HepG2 (cell line): ENCODE results near the gene NALCN.

ENCODE experiments used
- ATF1 ChIP-seq: IDR thresholded peaks from 2 replicates; pipeline ENCODE4 v1.6.1; 2016; ENCODE audit warnings: mild to moderate bottlenecking, control low read depth
- BCL3 ChIP-seq: sonication (generic); formaldehyde crosslinking; IDR thresholded peaks from 2 replicates; pipeline ENCODE4 v1.5.1; 2020; ENCODE audit warnings: mild to moderate bottlenecking, missing genetic modification reagents, moderate library complexity
- CREB1 ChIP-seq, 2 experiments: fragments of 450-650 bp in 1 of 2; IDR thresholded peaks; 2 replicates each; pipeline ENCODE4 v1.6.1; 2016 to 2017; ENCODE audit warnings: control low read depth in 1 of 2, mild to moderate bottlenecking in 1 of 2, missing compliant biosample characterization in 1 of 2, missing genetic modification characterization in 1 of 2
- CREM ChIP-seq, 2 experiments: sonication (generic) in 1 of 2; formaldehyde crosslinking in 1 of 2; IDR thresholded peaks; 2 replicates each; pipeline versions ENCODE4 v1.4.0 to v1.6.1; 2016 to 2020; ENCODE audit warnings: antibody characterized with exemption in 1 of 2, mild to moderate bottlenecking in 1 of 2, missing genetic modification reagents in 1 of 2
- DPF2 ChIP-seq: sonication (generic); formaldehyde crosslinking; IDR thresholded peaks from 2 replicates; pipeline ENCODE4 v1.4.0; 2020; ENCODE audit warnings: mild to moderate bottlenecking, low read depth, missing genetic modification reagents, borderline replicate concordance
- EZH2 ChIP-seq: conservative IDR thresholded peaks from 2 replicates; pipeline ENCODE4 v1.6.1; 2012; ENCODE audit warnings: mild to moderate bottlenecking, low read depth, low read length, moderate library complexity
- PHB2 ChIP-seq: fragments of 450-650 bp; IDR thresholded peaks from 2 replicates; pipeline ENCODE4 v1.6.1; 2018; ENCODE audit not compliant: partially characterized antibody
- POLR2A ChIP-seq, 2 experiments: IDR thresholded peaks; 2 replicates each; pipeline ENCODE4 v1.6.1; 2011; ENCODE audit warnings: low read depth in 2 of 2, low read length in 2 of 2, mild to moderate bottlenecking in 1 of 2, moderate library complexity in 1 of 2; ENCODE audit not compliant: insufficient read depth in 1 of 2
- REXO4 ChIP-seq: sonication (generic); formaldehyde crosslinking; IDR thresholded peaks from 2 replicates; pipeline ENCODE4 v1.8.0; 2022; ENCODE audit warnings: missing genetic modification reagents, mild to moderate bottlenecking, borderline replicate concordance
- RFX5 ChIP-seq: IDR thresholded peaks from 2 replicates; pipeline ENCODE4 v1.6.1; 2011; ENCODE audit warnings: low read depth, low read length, improper control_type of control experiment
- ZNF207 ChIP-seq: fragments of 450-650 bp; IDR thresholded peaks from 2 replicates; pipeline ENCODE4 v1.6.1; 2016; ENCODE audit warnings: antibody characterized with exemption, borderline replicate concordance
- ZNF468 ChIP-seq: sonication (generic); formaldehyde crosslinking; IDR thresholded peaks from 2 replicates; pipeline ENCODE4 v1.8.0; 2022; ENCODE audit warnings: mild to moderate bottlenecking, moderate library complexity, missing genetic modification reagents
- TF ChIP-seq, protein P1 (sequence below): sonication (generic); formaldehyde crosslinking; IDR thresholded peaks from 2 replicates; pipeline ENCODE4 v1.5.0; 2020; ENCODE audit warnings: mild to moderate bottlenecking, missing genetic modification reagents, moderate library complexity
- TF ChIP-seq, protein P2 (sequence below): sonication (generic); formaldehyde crosslinking; conservative IDR thresholded peaks from 2 replicates; pipeline ENCODE4 v1.8.1; 2023; ENCODE audit warnings: missing genetic modification reagents

GRCh38 chr13:101265934-101266333 lies 150.4 kb downstream of the NALCN start:
- TF ChIP-seq, protein P1, sequence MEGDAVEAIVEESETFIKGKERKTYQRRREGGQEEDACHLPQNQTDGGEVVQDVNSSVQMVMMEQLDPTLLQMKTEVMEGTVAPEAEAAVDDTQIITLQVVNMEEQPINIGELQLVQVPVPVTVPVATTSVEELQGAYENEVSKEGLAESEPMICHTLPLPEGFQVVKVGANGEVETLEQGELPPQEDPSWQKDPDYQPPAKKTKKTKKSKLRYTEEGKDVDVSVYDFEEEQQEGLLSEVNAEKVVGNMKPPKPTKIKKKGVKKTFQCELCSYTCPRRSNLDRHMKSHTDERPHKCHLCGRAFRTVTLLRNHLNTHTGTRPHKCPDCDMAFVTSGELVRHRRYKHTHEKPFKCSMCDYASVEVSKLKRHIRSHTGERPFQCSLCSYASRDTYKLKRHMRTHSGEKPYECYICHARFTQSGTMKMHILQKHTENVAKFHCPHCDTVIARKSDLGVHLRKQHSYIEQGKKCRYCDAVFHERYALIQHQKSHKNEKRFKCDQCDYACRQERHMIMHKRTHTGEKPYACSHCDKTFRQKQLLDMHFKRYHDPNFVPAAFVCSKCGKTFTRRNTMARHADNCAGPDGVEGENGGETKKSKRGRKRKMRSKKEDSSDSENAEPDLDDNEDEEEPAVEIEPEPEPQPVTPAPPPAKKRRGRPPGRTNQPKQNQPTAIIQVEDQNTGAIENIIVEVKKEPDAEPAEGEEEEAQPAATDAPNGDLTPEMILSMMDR, result no peak
- TF ChIP-seq BCL3 (CRISPR knock-in tag), result no peak
- TF ChIP-seq POLR2A (IDR thresholded peaks at IDR 0.05; ENCODE audit: insufficient read depth in 1 of 2, low read depth in 2 of 2, low read length in 2 of 2), result no peak
- no peak for TF ChIP-seq ZNF468 (CRISPR knock-in tag)
- no peak for TF ChIP-seq PHB2
- TF ChIP-seq RFX5, result no peak
- no peak for TF ChIP-seq CREB1 (IDR thresholded peaks at IDR 0.05)
- no peak for TF ChIP-seq CREB1 (CRISPR knock-in tag; IDR thresholded peaks at IDR 0.05)
- TF ChIP-seq, protein P2, sequence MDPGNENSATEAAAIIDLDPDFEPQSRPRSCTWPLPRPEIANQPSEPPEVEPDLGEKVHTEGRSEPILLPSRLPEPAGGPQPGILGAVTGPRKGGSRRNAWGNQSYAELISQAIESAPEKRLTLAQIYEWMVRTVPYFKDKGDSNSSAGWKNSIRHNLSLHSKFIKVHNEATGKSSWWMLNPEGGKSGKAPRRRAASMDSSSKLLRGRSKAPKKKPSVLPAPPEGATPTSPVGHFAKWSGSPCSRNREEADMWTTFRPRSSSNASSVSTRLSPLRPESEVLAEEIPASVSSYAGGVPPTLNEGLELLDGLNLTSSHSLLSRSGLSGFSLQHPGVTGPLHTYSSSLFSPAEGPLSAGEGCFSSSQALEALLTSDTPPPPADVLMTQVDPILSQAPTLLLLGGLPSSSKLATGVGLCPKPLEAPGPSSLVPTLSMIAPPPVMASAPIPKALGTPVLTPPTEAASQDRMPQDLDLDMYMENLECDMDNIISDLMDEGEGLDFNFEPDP (CRISPR knock-in tag), result no peak
- TF ChIP-seq ATF1, result no peak
- no peak for TF ChIP-seq ZNF207
- no peak for TF ChIP-seq REXO4
- no peak for TF ChIP-seq EZH2
- TF ChIP-seq CREM (IDR thresholded peaks at IDR 0.05), result no peak
- no peak for TF ChIP-seq CREM (CRISPR knock-in tag; IDR thresholded peaks at IDR 0.05)
- no peak for TF ChIP-seq DPF2 (CRISPR knock-in tag)
